Measurements from ENCODE around the gene SIPA1L2.

The SIPA1L2 gene

DNA sequence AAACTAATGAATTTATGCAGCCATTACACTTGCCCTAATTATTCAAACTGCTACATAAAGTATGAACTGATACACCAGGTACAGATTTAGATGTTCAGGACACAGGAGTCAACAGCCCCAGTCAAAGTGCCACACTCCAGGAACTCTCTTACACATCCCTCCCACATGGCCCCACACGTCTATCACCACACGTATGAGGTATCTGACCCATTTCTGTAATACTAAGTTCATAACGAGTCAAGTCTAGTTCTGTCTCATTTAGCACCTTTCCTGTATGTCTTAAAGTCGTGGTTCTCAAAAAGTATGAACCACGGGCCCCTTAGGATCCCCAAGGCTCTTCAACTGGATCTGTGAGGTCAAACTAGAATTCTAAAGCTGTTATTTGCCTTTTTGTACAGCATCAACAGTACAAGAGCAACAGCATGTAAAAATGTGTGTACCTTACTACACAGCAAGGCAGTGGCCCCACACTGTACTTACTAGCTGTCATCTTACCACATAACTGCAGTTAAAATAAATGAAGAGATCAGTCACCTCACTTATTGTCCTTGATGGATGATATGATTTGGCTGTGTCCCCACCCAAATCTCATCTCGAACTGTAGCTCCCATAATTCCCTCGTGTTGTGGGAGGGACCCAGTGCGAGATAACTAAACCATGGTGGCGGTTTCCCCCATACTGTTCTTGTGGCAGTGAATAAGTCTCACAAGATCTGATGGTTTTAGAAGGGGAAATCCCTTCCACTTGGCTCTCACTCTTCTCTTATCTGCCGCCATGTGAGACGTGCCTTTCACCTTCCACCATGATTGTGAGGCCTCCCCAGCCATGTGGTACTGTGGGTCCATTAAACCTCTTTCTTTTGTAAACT is 42.6 kb downstream of the SIPA1L2 start:
- no peak for DNase-seq

DNA sequence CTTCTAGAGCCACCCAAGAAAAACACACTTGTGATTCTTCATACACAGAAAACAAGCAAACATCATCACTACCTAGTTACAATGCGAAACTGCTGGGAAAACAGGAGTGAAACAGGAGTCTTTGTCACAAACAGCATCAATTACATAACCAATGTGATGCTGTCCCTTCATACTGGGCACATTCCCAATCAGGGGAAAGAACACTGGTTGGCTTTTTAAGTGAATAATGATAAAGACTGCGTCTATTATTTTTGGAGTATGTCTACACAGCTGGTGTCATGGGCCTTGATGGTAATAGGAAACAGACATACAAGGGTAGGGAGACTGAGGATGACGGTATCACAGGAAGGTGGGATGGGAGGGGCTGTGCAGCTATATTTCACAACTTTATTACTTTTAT is 43.3 kb downstream of the SIPA1L2 start:
- no peak for DNase-seq

DNA sequence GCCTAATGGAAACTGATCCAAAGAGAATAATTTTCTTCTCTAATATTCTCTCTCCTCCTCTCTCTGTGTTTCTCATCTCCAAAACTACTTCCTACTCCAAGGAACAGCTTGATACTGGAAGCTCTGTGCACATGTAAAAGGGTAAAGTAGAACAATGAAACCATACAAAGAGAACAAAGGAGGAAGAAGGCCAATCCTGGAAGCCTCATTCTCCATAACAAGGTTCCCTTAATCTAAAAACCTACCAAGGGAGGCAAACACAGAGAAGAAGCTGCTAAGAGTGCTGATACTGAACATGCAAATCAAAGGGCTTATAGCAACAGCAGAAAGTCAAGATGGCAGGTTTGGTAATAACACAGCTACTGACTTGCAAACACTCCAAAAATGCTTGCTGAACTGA is 44.4 kb downstream of the SIPA1L2 start:
- no peak for DNase-seq

DNA sequence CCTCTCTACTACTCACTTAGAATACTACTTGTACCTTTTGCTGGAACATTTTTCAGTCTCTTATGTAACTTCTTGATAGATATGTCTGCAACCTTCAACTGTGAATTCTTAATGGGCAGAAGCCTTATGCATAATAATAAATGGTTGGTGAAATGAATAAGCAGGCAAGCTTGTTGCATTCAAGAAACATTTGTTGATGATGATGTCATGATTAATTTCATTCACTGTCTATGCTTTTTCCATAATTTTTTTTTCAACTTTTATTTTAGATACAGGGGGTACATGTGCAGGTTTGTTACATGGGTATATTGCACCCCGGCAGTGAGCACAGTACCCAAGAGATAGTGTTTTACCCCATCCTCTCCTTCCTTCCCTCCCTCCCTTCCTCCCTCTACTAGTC is 48.0 kb downstream of the SIPA1L2 start:
- DNase-seq, result no peak
